Stimulated activated CD4-positive, alpha-beta T cell treated with anti-CD3 and anti-CD28 coated beads, Interleukin-1b, Interleukin-23, amount 100 ng/mL, for 48 hours (primary cell): ENCODE measurements around the gene USP33.
A peak's percentile ranks its signal among the peaks of the same experiment; 100 is the strongest.
"Not testable (repeated sequence)": the region's sequence is repeated elsewhere in the genome, so short reads cannot be mapped to it uniquely, and the experiment has no call there.

Source experiments
- DNase-seq: peaks from one replicate; pipeline ENCODE4 v3.0.0-alpha.2; 2020

The USP33 gene

DNA sequence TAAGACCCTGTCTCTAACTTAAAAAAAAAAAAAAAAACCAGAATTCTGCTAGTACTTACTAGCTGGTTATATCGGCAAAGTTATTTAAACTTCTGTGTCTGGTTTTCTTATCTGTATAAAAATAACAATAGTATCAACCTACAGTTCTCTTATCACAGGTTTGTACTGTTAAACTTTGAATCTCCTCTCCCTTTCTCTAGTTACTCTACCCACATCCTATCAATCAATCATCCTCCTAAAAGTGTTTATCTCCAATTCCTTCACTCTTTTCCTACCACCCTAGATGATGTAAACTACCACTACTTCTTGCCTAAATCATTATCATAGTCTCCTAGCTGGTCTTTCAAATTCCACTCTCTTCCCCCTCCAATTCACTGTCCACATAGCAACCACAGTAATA, 27.6 kb downstream of the USP33 start:
- DNase-seq, result no peak

DNA sequence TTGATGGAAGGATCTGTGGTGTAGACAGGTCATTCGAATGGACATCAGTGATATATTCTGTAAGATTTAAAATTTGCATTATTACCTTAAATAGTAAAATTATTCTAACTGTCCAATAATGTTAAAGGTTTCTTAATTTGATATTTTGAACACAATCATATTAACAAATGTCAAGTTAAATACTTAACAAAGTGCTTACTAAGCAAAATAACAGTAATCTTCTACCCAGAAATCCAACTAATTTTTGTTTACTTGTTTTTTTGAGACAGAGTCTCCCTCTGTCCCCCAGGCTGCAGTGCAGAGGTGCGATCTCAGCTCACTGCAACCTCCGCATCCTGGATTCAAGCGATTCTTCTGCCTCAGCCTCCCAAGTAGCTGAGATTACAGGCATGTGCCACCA, 33.9 kb downstream of the USP33 start:
- DNase-seq, result no peak

DNA sequence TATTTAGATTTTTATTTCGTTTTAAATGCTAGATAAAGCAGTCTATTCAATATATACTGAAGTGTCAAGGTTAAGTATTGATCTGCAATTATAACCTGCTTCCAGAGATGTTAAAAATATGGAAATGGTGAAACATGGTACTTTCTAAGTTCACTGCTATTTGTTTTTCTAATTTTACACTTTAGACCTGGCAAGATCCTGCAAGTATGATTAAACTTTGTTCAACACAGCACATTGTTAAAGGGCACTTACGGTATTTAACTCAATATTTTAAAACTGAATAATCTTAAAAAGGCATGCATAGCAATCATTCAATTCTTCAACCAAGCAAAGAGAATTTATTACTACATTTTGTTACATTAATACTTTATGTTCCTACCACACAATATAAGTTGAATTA, 41.5 kb downstream of the USP33 start:
- DNase-seq, result no peak

GRCh38 chr1:77716065-77716464, 43.6 kb downstream of the USP33 start:
- no peak for DNase-seq

GRCh38 chr1:77709727-77710126, 49.9 kb downstream of the USP33 start:
- no peak for DNase-seq

DNA sequence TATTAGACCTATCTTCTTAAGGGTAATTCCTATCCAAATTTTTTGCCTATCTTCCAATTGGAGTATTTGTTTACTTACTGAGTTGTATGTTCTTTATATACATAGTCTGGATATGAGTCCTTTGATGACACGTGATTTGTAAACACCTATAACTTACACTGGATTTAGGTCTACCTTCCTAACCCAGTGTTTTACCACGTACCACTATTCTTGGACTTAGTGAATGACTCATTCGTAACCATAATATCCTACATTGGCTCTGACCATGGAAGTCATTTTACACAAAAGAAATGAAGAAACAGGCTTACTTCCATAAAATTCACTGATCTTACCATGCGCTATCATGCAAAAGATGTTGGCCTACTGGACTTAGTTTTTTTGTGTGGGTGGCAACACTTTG, 53.3 kb downstream of the USP33 start:
- no peak for DNase-seq

- DNase-seq, result no peak
Observed at GRCh38 chr1:77704736-77705135, 54.9 kb downstream of the USP33 start.

DNA sequence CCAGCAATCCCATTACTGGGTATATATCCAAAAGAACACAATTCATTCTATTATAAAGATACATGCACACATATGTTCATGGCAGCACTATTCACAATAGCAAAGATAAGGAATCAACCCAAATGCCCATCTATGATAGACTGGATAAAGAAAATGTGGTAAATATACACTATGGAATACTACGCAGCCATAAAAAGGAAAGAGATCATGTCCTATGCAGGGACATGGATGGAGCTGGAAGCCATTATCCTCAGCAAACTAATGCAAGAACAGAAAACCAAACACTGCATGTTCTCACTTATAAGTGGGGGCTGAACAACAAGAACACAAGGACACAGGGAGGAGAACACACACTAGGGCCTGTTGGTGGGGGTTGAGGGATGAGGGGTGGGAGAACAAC, 60.0 kb downstream of the USP33 start:
- DNase-seq, result not testable (repeated sequence)

GRCh38 chr1:77697441-77697840, 62.2 kb downstream of the USP33 start:
- DNase-seq, result no peak

- no peak for DNase-seq
Observed at GRCh38 chr1:77688939-77689338, 70.7 kb downstream of the USP33 start.

DNA sequence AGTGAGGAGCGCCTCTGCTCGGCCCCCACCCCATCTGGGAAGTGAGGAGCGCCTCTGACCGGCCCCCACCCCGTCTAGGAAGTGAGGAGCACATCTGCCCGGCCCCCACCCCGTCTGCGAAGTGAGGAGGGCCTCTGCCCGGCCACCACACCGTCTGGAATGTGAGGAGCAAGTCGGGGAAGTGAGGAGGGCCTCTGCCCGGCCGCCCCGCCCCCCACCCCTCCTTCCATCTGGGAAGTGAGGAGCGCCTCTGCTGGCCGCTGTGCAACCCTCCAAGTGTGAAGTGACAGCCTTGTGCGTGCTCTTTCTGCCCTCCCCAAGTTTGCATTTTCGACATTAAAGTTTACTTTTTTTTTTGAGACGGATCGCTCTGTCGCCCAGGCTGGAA, 72.1 kb downstream of the USP33 start:
- DNase-seq, result no peak

DNA sequence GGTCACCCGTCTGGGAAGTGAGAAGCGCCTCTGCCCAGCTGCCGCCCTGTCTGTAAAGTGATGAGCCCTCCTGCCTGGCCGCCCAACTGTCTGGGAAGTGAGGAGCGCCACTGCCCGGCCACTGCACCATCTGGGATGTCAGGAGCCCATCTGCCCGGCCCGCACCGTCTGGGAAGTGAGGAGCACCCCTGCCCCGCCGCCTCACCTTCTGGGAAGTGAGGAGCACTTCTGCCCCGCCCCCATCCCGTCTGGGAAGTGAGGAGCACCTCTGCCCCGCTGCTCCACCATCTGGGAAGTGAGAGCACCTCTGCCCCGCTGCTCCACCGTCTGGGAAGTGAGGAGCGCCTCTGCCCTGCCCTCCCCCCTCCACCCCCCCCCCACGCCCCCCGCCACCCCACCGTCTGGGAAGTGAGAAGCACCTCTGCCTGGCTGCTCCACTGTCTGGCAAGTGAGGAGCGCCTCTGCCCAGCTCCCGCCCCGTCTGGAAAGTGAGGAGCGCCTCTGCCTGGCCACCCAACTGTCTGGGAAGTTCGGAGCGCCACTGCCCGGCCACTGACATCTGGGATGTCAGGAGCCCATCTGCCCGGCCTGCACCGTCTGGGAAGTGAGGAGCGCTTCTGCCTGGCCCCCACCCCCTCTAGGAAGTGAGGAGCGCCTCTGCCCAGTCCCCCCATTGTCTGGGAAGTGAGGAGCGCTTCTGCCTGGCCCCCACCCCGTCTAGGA, 72.7 kb downstream of the USP33 start:
- no peak for DNase-seq

GRCh38 chr1:77683160-77684148, 76.2 kb downstream of the USP33 start:
- peak; percentile 94 for DNase-seq

DNA sequence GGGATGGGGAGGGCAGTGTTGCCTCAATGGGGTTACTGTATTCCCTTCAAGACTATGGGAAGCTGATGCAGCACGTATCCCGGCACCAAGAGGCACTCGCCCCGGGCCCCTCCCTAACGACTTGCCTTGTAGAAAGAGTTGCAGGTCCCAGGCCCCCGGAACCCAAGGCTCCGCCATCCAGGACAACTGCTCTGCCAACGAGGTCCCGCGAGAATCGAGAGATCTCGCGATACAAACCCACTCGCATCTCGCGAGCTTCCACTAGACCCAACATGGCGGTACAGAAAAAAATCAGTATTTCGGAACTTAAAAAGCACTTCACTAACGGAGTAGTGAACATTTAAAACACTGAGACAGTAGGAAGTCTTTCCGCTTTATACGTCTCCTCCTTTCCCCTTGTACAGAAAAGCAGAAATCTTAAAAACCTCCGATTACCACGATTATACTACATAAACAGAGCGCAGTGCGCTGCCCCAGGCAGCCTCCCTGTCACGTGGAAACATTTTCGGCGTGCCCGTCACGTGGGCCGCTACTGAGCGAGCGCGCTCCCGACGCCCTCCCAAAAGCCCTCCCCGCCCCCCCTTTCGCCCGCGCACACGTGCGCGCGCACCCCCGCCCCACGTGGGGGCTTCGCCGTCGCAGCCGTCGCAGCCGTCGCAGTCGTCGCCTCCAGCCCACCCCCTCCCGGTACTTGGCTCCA, 77.0 kb downstream of the USP33 start, which contains the start of gene ZZZ3:
Gene ZZZ3 (minus strand): TSS at position 199 of the 700 bp plus-strand sequence. CDS start 49,304 bp downstream, outside the sequence.
- peak; percentile 92 for DNase-seq

GRCh38 chr1:77680173-77680572, 79.5 kb downstream of the USP33 start:
- no peak for DNase-seq

GRCh38 chr1:77678660-77679610, 80.7 kb downstream of the USP33 start:
- no peak for DNase-seq

DNA sequence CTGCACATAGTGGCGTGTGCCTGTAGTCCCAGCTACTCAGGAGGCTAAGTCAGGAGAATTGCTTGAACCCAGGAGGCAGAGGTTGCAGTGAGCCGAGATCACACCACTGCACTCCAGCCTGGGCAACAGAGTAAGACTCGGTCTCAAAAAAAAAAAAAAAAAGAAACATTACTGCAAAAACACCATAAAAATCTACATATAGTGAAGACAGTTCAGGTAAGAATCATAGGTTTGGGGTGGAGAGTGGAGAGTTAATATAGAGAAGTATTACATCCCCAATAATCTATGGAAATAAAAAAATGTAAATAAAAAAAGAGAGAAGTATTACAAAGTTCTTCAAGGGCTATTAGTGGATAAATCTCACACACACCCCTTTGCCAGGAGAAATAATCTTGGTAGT, 84.8 kb downstream of the USP33 start:
- DNase-seq, result not testable (repeated sequence)

DNA sequence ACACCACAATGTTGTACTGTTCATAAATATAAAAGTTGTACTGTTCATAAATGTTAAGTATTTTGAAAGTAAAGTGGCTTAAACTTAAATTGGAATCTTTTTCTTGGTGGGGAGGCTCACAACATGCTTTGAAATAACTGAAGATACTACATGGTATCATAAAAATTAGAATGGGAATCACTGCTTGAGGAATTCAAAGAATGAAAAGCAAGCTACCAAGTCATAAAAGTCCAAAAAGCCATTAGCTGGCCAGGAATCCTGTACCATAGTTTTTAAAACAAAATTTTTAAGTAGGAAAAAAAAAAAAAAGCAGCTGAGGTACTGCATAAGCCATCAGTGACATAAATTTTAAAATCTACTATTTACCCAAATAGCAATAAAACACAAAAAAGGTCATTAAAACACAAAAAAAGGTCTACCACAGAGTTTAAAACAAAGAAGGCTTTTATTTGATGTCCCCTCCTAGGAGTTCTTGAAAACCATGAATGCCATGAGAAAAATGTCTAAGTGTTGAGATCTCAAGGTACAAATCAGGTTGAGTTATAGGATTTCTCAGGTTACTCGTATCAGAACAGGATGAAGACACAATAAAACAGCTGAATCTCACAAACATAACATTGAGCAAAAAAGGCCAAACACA, 85.8 kb downstream of the USP33 start:
- DNase-seq, result no peak

DNA sequence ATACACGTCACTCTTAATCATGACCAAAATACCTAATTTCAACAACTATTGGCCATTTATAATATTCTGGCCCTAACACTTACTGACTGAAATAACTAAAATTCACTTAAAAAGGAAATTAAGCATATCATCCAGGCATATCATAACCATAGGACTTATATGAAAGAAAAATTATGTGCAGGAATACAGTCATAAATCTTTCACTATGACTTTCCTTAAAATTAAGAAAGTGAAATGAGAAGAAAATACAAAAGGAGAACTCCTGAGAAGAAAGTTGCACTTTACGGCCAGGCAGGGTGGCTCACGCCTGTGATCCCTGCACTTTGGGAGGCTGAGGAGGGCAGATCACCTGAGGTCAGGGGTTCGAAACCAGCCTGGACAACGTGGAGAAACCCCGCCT, 86.6 kb downstream of the USP33 start:
- DNase-seq, result no peak

DNA sequence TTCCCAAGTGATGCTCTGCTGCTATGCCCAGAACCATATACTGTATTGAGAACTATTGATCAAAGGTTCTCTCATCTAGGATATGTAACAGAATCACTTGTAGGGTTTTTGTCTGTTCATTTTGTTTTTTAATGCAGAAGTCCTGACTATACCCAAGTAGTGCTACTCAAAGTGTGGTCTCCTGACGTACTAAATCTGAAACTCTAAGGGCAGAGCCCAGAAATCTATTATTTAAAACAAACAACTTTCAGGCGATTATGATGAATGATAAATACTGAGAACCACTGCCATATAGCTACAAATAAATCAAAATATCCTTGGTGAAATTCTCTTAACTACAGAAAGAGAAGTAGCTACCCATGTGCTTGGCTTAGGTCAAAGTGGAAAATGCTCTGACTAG, 87.3 kb downstream of the USP33 start:
- DNase-seq, result no peak

DNA sequence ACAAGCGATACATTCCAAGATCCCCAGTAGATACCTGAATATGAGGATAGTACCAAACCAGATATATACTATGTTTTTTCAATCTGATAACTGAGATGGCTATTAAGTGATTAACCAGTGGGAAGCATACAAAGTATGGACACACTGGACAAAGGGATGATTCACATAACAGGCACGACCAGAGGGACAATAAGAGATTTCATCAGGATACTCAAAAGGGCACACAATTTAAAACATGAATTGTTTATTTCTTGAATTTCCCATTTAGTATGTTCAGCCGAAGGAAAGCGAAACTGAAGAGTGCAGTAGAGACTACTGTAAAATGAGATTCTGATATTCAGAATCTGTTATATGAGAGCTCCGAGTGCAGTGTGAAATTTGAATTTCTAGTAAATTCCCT, 87.8 kb downstream of the USP33 start:
- DNase-seq, result no peak

GRCh38 chr1:77670330-77670729, 89.3 kb downstream of the USP33 start:
- DNase-seq, result no peak
